Immature natural killer cell (primary cell): ENCODE measurements around the gene DCK. TPM values are rescaled to one million over a fixed set of nuclear protein-coding genes. Genes with fewer than 3 reads are reported as not detected.
"Not testable (repeated sequence)": the region's sequence is repeated elsewhere in the genome, so short reads cannot be mapped to it uniquely, and the experiment has no call there.

ENCODE experiments used
- DNase-seq, 3 donors: peaks; one replicate each; pipeline ENCODE4 v3.0.0; 2022; ENCODE audit warnings: mixed read lengths in 1 of 3
- H3K27ac Mint-ChIP-seq, 6 donors: one replicate each; pipeline ENCODE4 v1.8.0; 2020; ENCODE audit warnings: mixed read lengths in 6 of 6, mild to moderate bottlenecking in 5 of 6, inconsistent platforms in 4 of 6, moderate library complexity in 3 of 6
- H3K27me3 Mint-ChIP-seq, 3 donors: one replicate each; pipeline ENCODE4 v1.8.0; 2020 to 2021; ENCODE audit warnings: low read depth in 3 of 3, mild to moderate bottlenecking in 3 of 3, mixed read lengths in 3 of 3, moderate library complexity in 3 of 3, inconsistent platforms in 1 of 3
- H3K36me3 Mint-ChIP-seq, 3 donors: one replicate each; pipeline ENCODE4 v1.8.0; 2020; ENCODE audit warnings: mixed read lengths in 3 of 3, inconsistent platforms in 2 of 3, mild to moderate bottlenecking in 2 of 3
- H3K4me1 Mint-ChIP-seq, 2 donors: one replicate each; pipeline ENCODE4 v1.8.0; 2020; ENCODE audit warnings: inconsistent platforms in 2 of 2, mild to moderate bottlenecking in 2 of 2, mixed read lengths in 2 of 2, moderate library complexity in 1 of 2
- H3K4me3 Mint-ChIP-seq, 5 donors: one replicate each; pipeline ENCODE4 v1.8.0; 2020; ENCODE audit warnings: mild to moderate bottlenecking in 5 of 5, mixed read lengths in 5 of 5, inconsistent platforms in 3 of 5, moderate library complexity in 3 of 5
- H3K9me3 Mint-ChIP-seq, 6 donors: one replicate each; pipeline ENCODE4 v1.8.0; 2020; ENCODE audit warnings: mild to moderate bottlenecking in 6 of 6, mixed read lengths in 6 of 6, inconsistent platforms in 4 of 6, moderate library complexity in 3 of 6
- polyA plus RNA-seq, 3 donors: library from polyadenylated mRNA; unstranded; fragments of 300-500 nt; fragmentation: Illumina TruSeq; gene quantifications; one replicate each; pipeline ENCODE4 v1.2.3, GENCODE V29; 2021

DCK gene
- polyA plus RNA-seq, 3 donors from 2014 or later = 78.7 to 117 (median 78.8) TPM

DNA sequence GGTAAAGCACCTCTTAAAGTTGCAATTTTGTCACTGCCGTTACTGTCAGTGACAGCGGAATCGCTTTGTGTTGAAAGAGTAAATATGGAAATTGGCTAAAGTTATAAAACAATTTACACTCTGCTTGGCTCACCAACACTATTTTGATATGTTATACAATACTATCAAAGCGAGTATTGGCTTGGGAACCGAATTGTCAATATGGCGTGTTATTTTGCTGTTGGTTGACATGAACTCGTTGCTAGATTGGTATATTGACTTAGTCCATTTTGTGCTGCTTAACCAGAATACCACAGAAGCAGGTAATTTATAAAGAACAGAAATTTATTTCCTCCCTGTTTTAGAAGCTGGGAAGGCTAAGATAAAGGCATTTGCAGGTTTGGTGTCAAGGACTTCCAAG lies 58.6 kb downstream of the DCK start:
- Mint-ChIP-seq H3K4me1 (peaks cover 2 to 6% of the 10 kb centered on the region in 2 donors), H3K27me3 (no peaks in the 10 kb centered on the region), H3K27ac (no peak overlapping the region), H3K9me3 (peaks cover 0 to 5% (median 0%) of the 10 kb centered on the region in 6 donors), H3K36me3 (peaks cover 0 to 3% (median 0%) of the 10 kb centered on the region in 3 donors), H3K4me3 (no peak overlapping the region)
- DNase-seq = no peak

GRCh38 chr4:71052716-71053115 lies 59.3 kb downstream of the DCK start:
- H3K27ac Mint-ChIP-seq = peak overlapping the region in 1 of 6 donors; percentile 12
- peaks cover 0 to 3% (median 0%) of the 10 kb centered on the region in 3 donors for H3K36me3 Mint-ChIP-seq
- no peak for DNase-seq
- H3K4me1 Mint-ChIP-seq = peaks cover 2 to 6% of the 10 kb centered on the region in 2 donors
- peaks cover 0 to 5% (median 0%) of the 10 kb centered on the region in 6 donors for H3K9me3 Mint-ChIP-seq
- no peaks in the 10 kb centered on the region for H3K27me3 Mint-ChIP-seq
- H3K4me3 Mint-ChIP-seq = no peak overlapping the region

- H3K9me3 Mint-ChIP-seq, H3K27me3 Mint-ChIP-seq, H3K4me3 Mint-ChIP-seq, H3K4me1 Mint-ChIP-seq, DNase-seq, H3K27ac Mint-ChIP-seq, H3K36me3 Mint-ChIP-seq: not testable (repeated sequence)
Observed at GRCh38 chr4:71053613-71054012, 60.2 kb downstream of the DCK start.

DNA sequence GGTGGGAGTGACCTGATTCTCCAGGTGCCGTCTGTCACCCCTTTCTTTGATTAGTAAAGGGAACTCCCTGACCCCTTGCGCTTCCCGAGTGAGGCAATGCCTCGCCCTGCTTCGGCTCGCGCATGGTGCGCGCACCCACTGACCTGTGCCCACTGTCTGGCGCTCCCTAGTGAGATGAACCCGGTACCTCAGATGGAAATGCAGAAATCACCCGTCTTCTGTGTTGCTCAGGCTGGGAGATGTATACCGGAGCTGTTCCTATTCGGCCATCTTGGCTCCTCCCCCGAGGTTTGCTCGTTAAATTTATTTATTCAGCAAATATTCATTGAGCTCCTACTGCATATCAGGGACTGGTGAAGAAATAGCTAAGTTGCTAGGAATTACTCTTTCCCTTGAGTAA lies 66.1 kb downstream of the DCK start:
- not testable (repeated sequence) for H3K4me3 Mint-ChIP-seq, H3K36me3 Mint-ChIP-seq, DNase-seq, H3K27me3 Mint-ChIP-seq, H3K4me1 Mint-ChIP-seq, H3K9me3 Mint-ChIP-seq, H3K27ac Mint-ChIP-seq

DNA sequence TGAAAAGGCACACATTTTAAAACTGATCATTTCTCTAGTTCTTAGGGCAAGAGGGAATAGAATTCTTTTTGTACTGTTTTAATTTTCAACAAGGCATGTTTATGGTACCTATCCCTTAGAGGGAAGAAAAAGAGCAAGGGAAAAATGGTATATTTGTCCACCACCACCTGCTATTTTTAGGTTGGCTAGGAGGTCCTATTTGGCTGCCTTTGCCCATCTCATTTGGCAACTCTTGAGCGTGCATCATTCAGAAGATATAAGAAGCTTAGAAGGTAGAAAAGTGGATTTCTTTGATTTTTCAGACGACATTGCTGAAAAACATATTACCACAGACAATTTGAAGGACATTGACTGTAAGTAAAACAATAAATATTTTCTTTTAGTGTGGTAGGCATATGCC lies 69.0 kb downstream of the DCK start:
- H3K27me3 Mint-ChIP-seq = peaks cover 0 to 2% (median 0%) of the 10 kb centered on the region in 3 donors
- no peak overlapping the region for H3K27ac Mint-ChIP-seq
- H3K4me1 Mint-ChIP-seq = peaks cover 13 to 15% of the 10 kb centered on the region in 2 donors
- H3K9me3 Mint-ChIP-seq = peaks cover 0 to 2% (median 0%) of the 10 kb centered on the region in 6 donors
- no peak overlapping the region for H3K4me3 Mint-ChIP-seq
- no peak for DNase-seq
- H3K36me3 Mint-ChIP-seq = no peaks in the 10 kb centered on the region

DNA sequence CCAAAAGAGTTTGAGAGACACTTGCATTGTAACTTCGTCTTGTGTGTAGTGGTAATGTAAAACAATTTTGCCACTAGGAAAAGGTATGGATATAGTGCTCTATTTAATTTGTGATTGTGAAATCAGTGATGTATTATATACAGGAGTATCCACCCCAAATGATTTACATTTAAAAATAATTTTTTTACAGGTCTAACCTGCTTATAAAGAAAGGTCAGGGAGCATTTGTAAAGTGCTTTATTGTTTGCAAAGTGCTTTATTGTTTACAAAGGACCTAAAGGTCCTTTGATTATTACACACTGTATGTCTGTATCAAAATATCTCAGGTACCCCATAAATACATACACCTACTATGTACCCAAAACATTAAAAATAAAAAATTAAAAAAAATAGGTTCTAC lies 70.3 kb downstream of the DCK start:
- no peaks in the 10 kb centered on the region for H3K36me3 Mint-ChIP-seq
- H3K27me3 Mint-ChIP-seq = peaks cover 0 to 2% (median 0%) of the 10 kb centered on the region in 3 donors
- no peak overlapping the region for H3K4me3 Mint-ChIP-seq
- DNase-seq = no peak
- H3K4me1 Mint-ChIP-seq = peaks cover 23 to 27% of the 10 kb centered on the region in 2 donors
- H3K27ac Mint-ChIP-seq = no peak overlapping the region
- H3K9me3 Mint-ChIP-seq = no peaks in the 10 kb centered on the region

DNA sequence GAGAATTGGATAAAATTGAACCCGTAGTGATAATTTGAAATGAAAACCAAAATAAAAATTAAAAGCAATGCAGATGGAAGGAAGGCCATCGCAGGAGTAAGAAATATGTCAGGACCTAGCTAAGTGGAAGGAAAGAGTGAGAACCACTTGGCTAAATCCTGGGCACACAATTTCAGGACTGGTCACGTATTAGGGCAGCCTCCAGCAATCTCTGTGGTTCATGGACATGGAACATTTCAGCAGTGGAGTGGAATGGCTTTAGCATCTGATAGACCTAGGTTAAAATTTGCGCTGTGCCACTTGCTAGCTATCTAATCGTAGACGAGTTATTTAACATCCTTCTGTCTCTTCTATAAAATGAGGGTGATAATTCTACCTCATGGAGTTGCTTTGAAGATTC lies 71.1 kb downstream of the DCK start:
- peaks cover 0 to 2% (median 0%) of the 10 kb centered on the region in 3 donors for H3K27me3 Mint-ChIP-seq
- no peak for DNase-seq
- H3K27ac Mint-ChIP-seq = no peak overlapping the region
- H3K4me1 Mint-ChIP-seq = peaks cover 23 to 28% of the 10 kb centered on the region in 2 donors
- no peaks in the 10 kb centered on the region for H3K9me3 Mint-ChIP-seq
- H3K4me3 Mint-ChIP-seq = no peak overlapping the region
- no peaks in the 10 kb centered on the region for H3K36me3 Mint-ChIP-seq

- H3K9me3 Mint-ChIP-seq = no peaks in the 10 kb centered on the region
- H3K27ac Mint-ChIP-seq = peak overlapping the region in 3 of 6 donors; percentile 41 to 91 (median 83)
- H3K4me1 Mint-ChIP-seq = peaks cover 23 to 28% of the 10 kb centered on the region in 2 donors
- H3K4me3 Mint-ChIP-seq = peak overlapping the region in 2 of 5 donors; percentile 60 to 64
- no peak for DNase-seq
- H3K36me3 Mint-ChIP-seq = no peaks in the 10 kb centered on the region
- H3K27me3 Mint-ChIP-seq = peaks cover 0 to 2% (median 0%) of the 10 kb centered on the region in 3 donors
Observed at GRCh38 chr4:71065991-71066510, 72.6 kb downstream of the DCK start.

GRCh38 chr4:71066737-71067716 lies 73.6 kb downstream of the DCK start:
- peaks cover 0 to 2% (median 0%) of the 10 kb centered on the region in 3 donors for H3K27me3 Mint-ChIP-seq
- H3K36me3 Mint-ChIP-seq = no peaks in the 10 kb centered on the region
- H3K4me3 Mint-ChIP-seq = peak overlapping the region; percentile 22 to 73 (median 60)
- H3K4me1 Mint-ChIP-seq = peaks cover 23 to 28% of the 10 kb centered on the region in 2 donors
- peak overlapping the region; percentile 66 to 91 (median 82) for H3K27ac Mint-ChIP-seq
- H3K9me3 Mint-ChIP-seq = no peaks in the 10 kb centered on the region
- DNase-seq = peak in 2 of 3 donors; percentile 3 to 9

DNA sequence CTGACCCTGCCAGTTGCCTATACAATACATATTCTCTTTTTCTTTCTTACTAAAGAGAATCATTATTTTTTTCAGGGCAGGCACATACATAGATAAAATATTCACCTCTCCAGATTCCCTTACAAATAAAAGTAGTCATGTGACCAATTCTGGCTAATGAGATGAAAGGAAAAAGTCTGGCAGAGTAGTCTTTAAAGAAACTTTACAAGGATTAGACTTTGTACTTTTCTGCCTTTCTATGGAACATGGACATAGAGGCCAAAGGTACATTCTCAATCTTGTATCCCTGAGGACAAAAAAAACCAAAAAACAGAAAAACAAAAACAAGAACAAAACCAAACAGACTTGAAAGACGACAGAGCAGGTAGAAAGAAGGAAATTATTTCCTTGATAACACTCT lies 75.6 kb downstream of the DCK start:
- Mint-ChIP-seq H3K27ac (no peak overlapping the region), H3K27me3 (peaks cover 0 to 2% (median 0%) of the 10 kb centered on the region in 3 donors), H3K36me3 (no peaks in the 10 kb centered on the region), H3K4me3 (no peak overlapping the region), H3K9me3 (no peaks in the 10 kb centered on the region), H3K4me1 (peaks cover 23 to 28% of the 10 kb centered on the region in 2 donors)
- DNase-seq = no peak

- H3K4me3 Mint-ChIP-seq = no peak overlapping the region
- H3K4me1 Mint-ChIP-seq = peaks cover 25 to 28% of the 10 kb centered on the region in 2 donors
- DNase-seq = no peak
- peaks cover 0 to 2% (median 0%) of the 10 kb centered on the region in 3 donors for H3K27me3 Mint-ChIP-seq
- no peaks in the 10 kb centered on the region for H3K9me3 Mint-ChIP-seq
- H3K36me3 Mint-ChIP-seq = no peaks in the 10 kb centered on the region
- H3K27ac Mint-ChIP-seq = no peak overlapping the region
Observed at GRCh38 chr4:71070015-71070414, 76.6 kb downstream of the DCK start.

DNA sequence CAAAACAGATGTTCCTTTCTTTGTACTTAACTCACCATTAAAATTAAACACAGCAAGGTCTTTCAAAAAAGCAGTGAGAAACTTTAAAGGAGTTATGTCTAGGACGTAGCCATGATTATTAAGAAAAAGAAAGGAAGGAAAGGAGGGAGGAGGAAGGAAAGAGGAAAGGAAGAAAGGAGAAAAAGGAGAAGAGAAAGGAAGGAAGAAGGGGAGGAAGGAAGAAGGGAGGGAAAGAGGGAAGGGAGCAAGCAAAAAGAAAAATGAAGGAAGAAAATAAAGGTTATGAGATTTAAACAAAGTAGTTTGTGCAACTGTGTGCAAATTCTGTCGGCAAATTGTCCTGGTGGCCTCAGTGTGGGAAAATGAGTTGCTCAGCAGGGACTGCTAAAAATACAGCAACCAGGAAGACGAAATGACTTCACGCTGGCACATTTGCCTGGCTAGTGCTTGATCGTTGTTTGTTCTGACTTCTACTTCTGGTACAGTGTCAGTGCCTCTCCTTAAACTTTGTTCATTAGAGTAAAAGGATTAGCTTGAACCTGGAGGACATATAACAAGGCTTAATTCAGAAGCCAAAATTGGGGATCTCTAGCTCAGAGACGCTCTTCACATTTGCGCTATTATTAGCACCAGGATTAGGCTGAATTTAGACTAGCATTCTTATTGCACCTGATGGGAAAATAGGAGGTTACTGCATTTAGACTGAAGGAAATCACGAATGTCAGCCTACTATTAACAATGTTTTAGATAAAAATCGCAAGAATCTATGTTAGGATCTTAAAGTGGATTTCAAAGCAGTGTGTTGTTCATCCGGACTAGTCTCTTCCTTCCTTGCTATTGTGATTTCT lies 81.2 kb downstream of the DCK start:
- Mint-ChIP-seq H3K36me3 (no peaks in the 10 kb centered on the region), H3K27ac (no peak overlapping the region), H3K27me3 (no peaks in the 10 kb centered on the region), H3K4me3 (no peak overlapping the region), H3K9me3 (no peaks in the 10 kb centered on the region), H3K4me1 (peaks cover 0 to 2% of the 10 kb centered on the region in 2 donors)
- DNase-seq = no peak
